HUES64 (cell line): ENCODE data around the gene CASP8.
"Not testable (repeated sequence)": the region's sequence is repeated elsewhere in the genome, so short reads cannot be mapped to it uniquely, and the experiment has no call there.

ENCODE experiments used
- H3K27ac ChIP-seq: 2 replicates; pipeline ENCODE4 v1.7.0; 2013; ENCODE audit warnings: low read depth, low read length, inconsistent platforms
- H3K27me3 ChIP-seq: 2 replicates; pipeline ENCODE4 v1.6.1; 2013; ENCODE audit warnings: mild to moderate bottlenecking, low read length; ENCODE audit not compliant: insufficient read depth
- H3K36me3 ChIP-seq: 2 replicates; pipeline ENCODE4 v1.6.1; 2013; ENCODE audit warnings: mild to moderate bottlenecking, low read length; ENCODE audit not compliant: insufficient read depth
- H3K4me1 ChIP-seq: 2 replicates; pipeline ENCODE4 v1.6.1; 2013; ENCODE audit warnings: mild to moderate bottlenecking, low read length, moderate library complexity; ENCODE audit not compliant: insufficient read depth
- H3K4me3 ChIP-seq: 2 replicates; pipeline ENCODE4 v1.5.1; 2013; ENCODE audit warnings: mild to moderate bottlenecking, low read length, moderate library complexity
- H3K9ac ChIP-seq: 2 replicates; pipeline ENCODE4 v1.6.1; 2013; ENCODE audit warnings: mild to moderate bottlenecking, low read depth, low read length
- H3K9me3 ChIP-seq: 2 replicates; pipeline ENCODE4 v1.6.1; 2013; ENCODE audit warnings: low read depth, low read length; ENCODE audit not compliant: insufficient read depth
- WGBS: fragments of 150-250, 120-280 bp; methylation state at CpG from one replicate; pipeline ENCODE4 v1.1.7; 2013; ENCODE audit warnings: missing lambda C conversion rate; 5-methylcytosine and 5-hydroxymethylcytosine counted together

Gene CASP8

GRCh38 chr2:201232467-201232815 lies 27.9 kb upstream of the CASP8 start:
- no peak overlapping the region for H3K9ac ChIP-seq
- 86% methylated on average over 3 of the region's 3 CpGs for WGBS
- H3K36me3 ChIP-seq, result no peaks in the 10 kb centered on the region
- H3K27me3 ChIP-seq, result no peaks in the 10 kb centered on the region
- no peaks in the 10 kb centered on the region for H3K4me1 ChIP-seq
- no peak overlapping the region for H3K4me3 ChIP-seq
- H3K27ac ChIP-seq, result no peak overlapping the region
- no peaks in the 10 kb centered on the region for H3K9me3 ChIP-seq

- Histone ChIP-seq H3K27me3 (no peaks in the 10 kb centered on the region), H3K4me3 (peak overlapping the region; percentile 43), H3K9ac (no peak overlapping the region), H3K36me3 (no peaks in the 10 kb centered on the region), H3K27ac (no peak overlapping the region), H3K4me1 (no peaks in the 10 kb centered on the region), H3K9me3 (no peaks in the 10 kb centered on the region)
- WGBS, result 57% methylated on average over 8 of the region's 8 CpGs
Observed at GRCh38 chr2:201233192-201233811, 27.0 kb upstream of the CASP8 start.

DNA sequence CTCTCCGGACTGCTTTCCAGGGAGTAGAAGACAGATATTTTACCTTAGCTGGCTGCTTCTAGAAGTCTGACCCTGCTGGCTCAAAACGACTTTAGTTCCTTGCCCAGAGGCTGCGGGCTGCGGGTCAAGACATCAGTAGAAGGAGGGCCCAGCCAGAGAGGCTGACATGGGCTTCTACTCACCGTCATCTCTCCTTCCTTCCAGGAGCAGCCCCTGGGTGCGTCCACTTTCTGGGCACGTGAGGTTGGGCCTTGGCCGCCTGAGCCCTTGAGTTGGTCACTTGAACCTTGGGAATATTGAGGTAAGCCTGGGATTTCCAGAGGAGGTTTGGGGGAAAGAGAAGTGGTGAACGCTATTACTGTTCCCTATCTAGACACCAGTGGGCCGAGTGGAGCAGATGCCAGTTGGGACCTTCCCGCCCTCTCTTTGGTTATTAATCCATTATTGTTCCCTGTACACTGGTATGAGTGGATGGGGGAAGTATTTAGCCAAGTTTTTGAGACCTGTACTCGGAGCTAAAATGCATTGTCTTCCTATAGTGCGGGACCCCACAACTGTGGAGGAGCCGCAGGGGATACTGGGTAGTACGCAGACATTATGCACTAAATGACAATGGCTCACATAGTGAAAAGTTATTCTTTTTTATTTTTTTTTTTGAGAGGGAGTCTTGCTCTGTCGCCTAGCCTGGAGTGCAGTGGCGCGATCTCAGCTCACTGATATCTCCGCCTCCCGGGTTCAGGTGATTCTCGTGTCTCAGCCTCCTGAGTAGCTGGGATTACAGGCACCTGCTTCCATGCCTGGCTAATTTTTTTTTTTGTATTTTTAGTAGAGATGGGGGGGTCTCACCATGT lies 26.3 kb upstream of the CASP8 start:
- Histone ChIP-seq H3K9ac (no peak overlapping the region), H3K27ac (no peak overlapping the region)

GRCh38 chr2:201234663-201235135 lies 25.6 kb upstream of the CASP8 start:
- H3K9ac ChIP-seq, result no peak overlapping the region
- no peaks in the 10 kb centered on the region for H3K4me1 ChIP-seq
- no peak overlapping the region for H3K27ac ChIP-seq
- WGBS, result 88% methylated on average over 1 of the region's 3 CpGs
- H3K27me3 ChIP-seq, result no peaks in the 10 kb centered on the region
- no peak overlapping the region for H3K4me3 ChIP-seq
- H3K9me3 ChIP-seq, result no peaks in the 10 kb centered on the region
- no peaks in the 10 kb centered on the region for H3K36me3 ChIP-seq

More for the DNA sequence above, 26.3 kb upstream of the CASP8 start:
- no peaks in the 10 kb centered on the region for H3K27me3 ChIP-seq
- H3K4me3 ChIP-seq, result peak overlapping the region; percentile 43; the same call in 1 of the 2 replicates
- H3K36me3 ChIP-seq, result no peaks in the 10 kb centered on the region
- 91% methylated on average over 21 of the region's 21 CpGs for WGBS
- H3K9me3 ChIP-seq, result no peaks in the 10 kb centered on the region
- H3K4me1 ChIP-seq, result no peaks in the 10 kb centered on the region

GRCh38 chr2:201235860-201236811 lies 24.2 kb upstream of the CASP8 start:
- no peak overlapping the region for H3K9ac ChIP-seq
- no peak overlapping the region for H3K4me3 ChIP-seq
- WGBS, result 61% methylated on average over 13 of the region's 14 CpGs

DNA sequence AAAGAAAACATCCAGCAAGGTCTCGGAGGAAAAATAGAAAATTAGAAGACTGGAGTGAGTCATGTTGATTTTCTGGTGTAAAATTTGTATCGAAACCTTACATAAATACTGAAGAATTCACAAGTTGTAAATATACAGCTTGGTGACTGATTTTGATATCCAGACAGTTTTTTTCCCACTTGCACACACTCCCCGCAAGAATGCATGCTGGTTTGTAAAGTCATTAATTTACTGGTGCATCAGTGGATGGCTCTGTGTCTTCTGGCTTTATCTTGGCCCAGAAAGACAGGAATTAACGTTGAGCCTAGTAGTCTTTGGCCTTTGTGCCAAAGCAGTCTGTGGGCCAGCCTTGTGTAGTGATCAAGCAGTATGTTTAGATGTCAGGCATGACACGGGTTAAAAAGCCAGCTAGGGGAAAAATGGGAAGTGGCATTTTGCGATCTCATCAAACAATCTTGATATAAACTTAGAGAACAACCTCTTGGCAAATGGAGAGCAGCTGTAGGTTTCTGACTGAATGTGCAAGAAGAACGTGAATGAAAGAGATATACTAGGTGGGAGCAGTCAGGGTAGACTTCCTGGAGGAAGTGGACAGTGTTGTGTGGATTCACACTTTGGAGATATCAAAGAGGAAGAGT lies 22.7 kb upstream of the CASP8 start:
- H3K4me3 ChIP-seq, result no peak overlapping the region
- no peaks in the 10 kb centered on the region for H3K27me3 ChIP-seq
- 93% methylated on average over 7 of the region's 7 CpGs for WGBS
- no peak overlapping the region for H3K27ac ChIP-seq
- H3K4me1 ChIP-seq, result no peaks in the 10 kb centered on the region
- no peaks in the 10 kb centered on the region; the same call in 1 of the 2 replicates for H3K9me3 ChIP-seq
- no peak overlapping the region for H3K9ac ChIP-seq
- H3K36me3 ChIP-seq, result no peaks in the 10 kb centered on the region

More at GRCh38 chr2:201235860-201236811, 24.2 kb upstream of the CASP8 start:
- Histone ChIP-seq H3K4me1 (no peaks in the 10 kb centered on the region), H3K27ac (no peak overlapping the region), H3K36me3 (no peaks in the 10 kb centered on the region), H3K9me3 (no peaks in the 10 kb centered on the region), H3K27me3 (no peaks in the 10 kb centered on the region)

- not testable (repeated sequence) for H3K4me3 ChIP-seq, H3K27me3 ChIP-seq, H3K9ac ChIP-seq, H3K9me3 ChIP-seq, H3K4me1 ChIP-seq, H3K36me3 ChIP-seq, H3K27ac ChIP-seq
- 95% methylated on average over 20 of the region's 21 CpGs for WGBS
Observed at GRCh38 chr2:201239167-201239935, 21.0 kb upstream of the CASP8 start.

- H3K4me3 ChIP-seq, result no peak overlapping the region
- H3K9ac ChIP-seq, result no peak overlapping the region
- no peaks in the 10 kb centered on the region for H3K36me3 ChIP-seq
- H3K4me1 ChIP-seq, result no peaks in the 10 kb centered on the region
- H3K9me3 ChIP-seq, result no peaks in the 10 kb centered on the region; the same call in 1 of the 2 replicates
- H3K27me3 ChIP-seq, result no peaks in the 10 kb centered on the region
- H3K27ac ChIP-seq, result no peak overlapping the region
Observed at GRCh38 chr2:201242571-201243277, 17.6 kb upstream of the CASP8 start.

- 92% methylated on average over 5 of the region's 5 CpGs for WGBS
- no peak overlapping the region for H3K27ac ChIP-seq
- no peak overlapping the region for H3K9ac ChIP-seq
- no peak overlapping the region for H3K4me3 ChIP-seq
- H3K27me3 ChIP-seq, result no peaks in the 10 kb centered on the region
- no peaks in the 10 kb centered on the region for H3K36me3 ChIP-seq
- no peaks in the 10 kb centered on the region for H3K4me1 ChIP-seq
- H3K9me3 ChIP-seq, result no peaks in the 10 kb centered on the region; the same call in 1 of the 2 replicates
Observed at GRCh38 chr2:201244829-201245228, 15.5 kb upstream of the CASP8 start.

DNA sequence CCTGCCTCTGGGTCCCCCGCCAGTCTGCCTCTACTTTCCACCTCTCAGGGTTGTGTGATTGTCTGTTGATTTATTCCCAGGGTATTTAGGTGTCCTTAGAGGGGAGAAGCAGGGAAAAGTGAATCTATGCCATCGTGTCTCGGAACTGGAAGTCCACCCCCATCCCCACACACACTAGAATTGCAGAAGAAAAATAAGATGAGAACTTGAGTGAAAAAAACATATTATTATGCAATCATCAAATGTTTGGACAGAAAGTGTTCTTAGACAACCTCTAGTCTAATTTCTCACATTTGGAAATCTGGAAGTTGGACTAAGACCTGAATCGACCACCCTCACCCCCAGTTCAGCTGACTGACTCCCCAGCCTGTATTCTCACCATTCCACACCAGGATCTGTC lies 14.1 kb upstream of the CASP8 start:
- H3K27me3 ChIP-seq, result no peaks in the 10 kb centered on the region
- H3K9ac ChIP-seq, result no peak overlapping the region
- H3K36me3 ChIP-seq, result no peaks in the 10 kb centered on the region
- no peak overlapping the region for H3K27ac ChIP-seq
- no peaks in the 10 kb centered on the region for H3K4me1 ChIP-seq
- H3K9me3 ChIP-seq, result no peaks in the 10 kb centered on the region; the same call in 1 of the 2 replicates
- H3K4me3 ChIP-seq, result no peak overlapping the region
- 95% methylated on average over 1 of the region's 4 CpGs for WGBS
